Renal cortex interstitium (tissue), 11 donors: ENCODE measurements around the gene BLOC1S4. TPM values are rescaled to one million over a fixed set of nuclear protein-coding genes. Genes with fewer than 3 reads are reported as not detected.

Experiments
- DNase-seq, 11 donors: peaks; one replicate each; pipeline ENCODE4 v3.0.0-alpha.2; 2013; ENCODE audit warnings: low read depth in 9 of 11, low spot score in 4 of 11; ENCODE audit errors: extremely low read depth in 1 of 11
- polyA plus RNA-seq, 3 donors: library from polyadenylated mRNA; unstranded; fragments of 120-200 nt; gene quantifications; one replicate each; pipeline ENCODE4 v1.2.1, GENCODE V29; 2013; ENCODE audit not compliant: insufficient read length in 3 of 3

The BLOC1S4 gene
- polyA plus RNA-seq, 3 donors: 11.6 to 13.7 (median 11.7) TPM

- no peak for DNase-seq
These were observed 12.5 kb downstream of the BLOC1S4 start for GRCh38 chr4:6728320-6729029.

GRCh38 chr4:6730603-6731317, 14.8 kb downstream of the BLOC1S4 start:
- no peak for DNase-seq

- DNase-seq: no peak
These were observed 15.3 kb downstream of the BLOC1S4 start for GRCh38 chr4:6731318-6731675.

- no peak for DNase-seq
These were observed 15.8 kb downstream of the BLOC1S4 start for GRCh38 chr4:6731780-6732179.

GRCh38 chr4:6732441-6733357, 16.7 kb downstream of the BLOC1S4 start:
- DNase-seq: no peak

GRCh38 chr4:6733358-6734164, 17.6 kb downstream of the BLOC1S4 start:
- no peak for DNase-seq

GRCh38 chr4:6734165-6734786, 18.3 kb downstream of the BLOC1S4 start:
- DNase-seq: no peak

GRCh38 chr4:6739920-6740319, 23.9 kb downstream of the BLOC1S4 start:
- DNase-seq: no peak

- no peak for DNase-seq
These were observed 24.4 kb downstream of the BLOC1S4 start for GRCh38 chr4:6740347-6740746.

- no peak for DNase-seq
These were observed 26.5 kb downstream of the BLOC1S4 start for GRCh38 chr4:6742507-6742906.

GRCh38 chr4:6742989-6743388, 27.0 kb downstream of the BLOC1S4 start:
- DNase-seq: no peak

- DNase-seq: peak; percentile 25 to 81 (median 57)
These were observed 30.8 kb downstream of the BLOC1S4 start for GRCh38 chr4:6746721-6747293.

GRCh38 chr4:6747294-6748051, 31.5 kb downstream of the BLOC1S4 start:
- DNase-seq: no peak

- DNase-seq: no peak
These were observed 32.3 kb downstream of the BLOC1S4 start for GRCh38 chr4:6748286-6748685.

- no peak for DNase-seq
These were observed 33.6 kb downstream of the BLOC1S4 start for GRCh38 chr4:6749340-6750171.

- no peak for DNase-seq
These were observed 34.6 kb downstream of the BLOC1S4 start for GRCh38 chr4:6750286-6751221.
